ENCODE results near the gene CCNL2. TPM values are rescaled to one million over a fixed set of nuclear protein-coding genes. Genes with fewer than 3 reads are reported as not detected.

Gene CCNL2
- total and polyA plus RNA-seq, 2 of the 13 experiments (the other 11 are each of a cell fraction or from before 2014, with no cell fraction given), result 105 to 340 TPM

- TF ChIP-seq ZMYM2 (CRISPR knock-in tag; IDR thresholded peaks at IDR 0.05) (peak; percentile 65; the same call in 1 of the 2 replicates), ATF2 (CRISPR knock-in tag; IDR thresholded peaks at IDR 0.05) (peak; percentile 92), ZNF234 (CRISPR knock-in tag; conservative IDR thresholded peaks at IDR 0.05) (no peak), SRSF1 (optimal IDR thresholded peaks at IDR 0.05; ENCODE audit: low read depth, low read length) (peak; percentile 55), ZNF740 (CRISPR knock-in tag; IDR thresholded peaks at IDR 0.05) (0 out of 2 replicates have a peak, but pooled peaks have one; percentile 30), ZIK1 (CRISPR knock-in tag; IDR thresholded peaks at IDR 0.05; ENCODE audit: borderline replicate concordance, low read depth) (peak; percentile 89; the same call in 1 of the 2 replicates), ZNF552 (CRISPR knock-in tag; IDR thresholded peaks at IDR 0.05; ENCODE audit: borderline replicate concordance) (peak; percentile 76; the same call in 1 of the 2 replicates), ASH2L (IDR thresholded peaks at IDR 0.05; ENCODE audit: insufficient read length, low read depth, low read length) (peak; percentile 89), E2F5 (CRISPR knock-in tag; conservative IDR thresholded peaks at IDR 0.05) (no peak), AKNA (CRISPR knock-in tag; IDR thresholded peaks at IDR 0.05; ENCODE audit: borderline replicate concordance) (no peak; the same call in 1 of the 2 replicates), PPARG (CRISPR knock-in tag; conservative IDR thresholded peaks at IDR 0.05) (peak; percentile 79; the same call in 1 of the 2 replicates), NFIB (CRISPR knock-in tag; IDR thresholded peaks at IDR 0.05; ENCODE audit: borderline replicate concordance) (no peak), PHB2 (IDR thresholded peaks at IDR 0.05; ENCODE audit: partially characterized antibody) (no peak), ZNF614 (CRISPR knock-in tag; IDR thresholded peaks at IDR 0.05; ENCODE audit: borderline replicate concordance) (peak; percentile 95; the same call in 1 of the 2 replicates)
- TF ChIP-seq, protein P1, sequence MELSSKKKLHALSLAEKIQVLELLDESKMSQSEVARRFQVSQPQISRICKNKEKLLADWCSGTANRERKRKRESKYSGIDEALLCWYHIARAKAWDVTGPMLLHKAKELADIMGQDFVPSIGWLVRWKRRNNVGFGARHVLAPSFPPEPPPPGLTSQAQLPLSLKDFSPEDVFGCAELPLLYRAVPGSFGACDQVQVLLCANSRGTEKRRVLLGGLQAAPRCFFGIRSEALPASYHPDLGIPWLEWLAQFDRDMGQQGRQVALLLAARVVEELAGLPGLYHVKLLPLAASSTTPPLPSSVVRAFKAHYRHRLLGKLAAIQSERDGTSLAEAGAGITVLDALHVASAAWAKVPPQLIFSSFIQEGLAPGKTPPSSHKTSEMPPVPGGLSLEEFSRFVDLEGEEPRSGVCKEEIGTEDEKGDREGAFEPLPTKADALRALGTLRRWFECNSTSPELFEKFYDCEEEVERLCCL (CRISPR knock-in tag; IDR thresholded peaks at IDR 0.05; ENCODE audit: borderline replicate concordance), result no peak
- TF ChIP-seq, protein P2, sequence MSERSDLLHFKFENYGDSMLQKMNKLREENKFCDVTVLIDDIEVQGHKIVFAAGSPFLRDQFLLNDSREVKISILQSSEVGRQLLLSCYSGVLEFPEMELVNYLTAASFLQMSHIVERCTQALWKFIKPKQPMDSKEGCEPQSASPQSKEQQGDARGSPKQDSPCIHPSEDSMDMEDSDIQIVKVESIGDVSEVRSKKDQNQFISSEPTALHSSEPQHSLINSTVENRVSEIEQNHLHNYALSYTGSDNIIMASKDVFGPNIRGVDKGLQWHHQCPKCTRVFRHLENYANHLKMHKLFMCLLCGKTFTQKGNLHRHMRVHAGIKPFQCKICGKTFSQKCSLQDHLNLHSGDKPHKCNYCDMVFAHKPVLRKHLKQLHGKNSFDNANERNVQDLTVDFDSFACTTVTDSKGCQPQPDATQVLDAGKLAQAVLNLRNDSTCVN (CRISPR knock-in tag; IDR thresholded peaks at IDR 0.05; ENCODE audit: borderline replicate concordance), result peak; percentile 84; the same call in 1 of the 2 replicates
Observed at GRCh38 chr1:1400576-1401456, 1.7 kb upstream of the CCNL2 start (continued).
